ENCODE data around the gene RRP9.

DNA sequence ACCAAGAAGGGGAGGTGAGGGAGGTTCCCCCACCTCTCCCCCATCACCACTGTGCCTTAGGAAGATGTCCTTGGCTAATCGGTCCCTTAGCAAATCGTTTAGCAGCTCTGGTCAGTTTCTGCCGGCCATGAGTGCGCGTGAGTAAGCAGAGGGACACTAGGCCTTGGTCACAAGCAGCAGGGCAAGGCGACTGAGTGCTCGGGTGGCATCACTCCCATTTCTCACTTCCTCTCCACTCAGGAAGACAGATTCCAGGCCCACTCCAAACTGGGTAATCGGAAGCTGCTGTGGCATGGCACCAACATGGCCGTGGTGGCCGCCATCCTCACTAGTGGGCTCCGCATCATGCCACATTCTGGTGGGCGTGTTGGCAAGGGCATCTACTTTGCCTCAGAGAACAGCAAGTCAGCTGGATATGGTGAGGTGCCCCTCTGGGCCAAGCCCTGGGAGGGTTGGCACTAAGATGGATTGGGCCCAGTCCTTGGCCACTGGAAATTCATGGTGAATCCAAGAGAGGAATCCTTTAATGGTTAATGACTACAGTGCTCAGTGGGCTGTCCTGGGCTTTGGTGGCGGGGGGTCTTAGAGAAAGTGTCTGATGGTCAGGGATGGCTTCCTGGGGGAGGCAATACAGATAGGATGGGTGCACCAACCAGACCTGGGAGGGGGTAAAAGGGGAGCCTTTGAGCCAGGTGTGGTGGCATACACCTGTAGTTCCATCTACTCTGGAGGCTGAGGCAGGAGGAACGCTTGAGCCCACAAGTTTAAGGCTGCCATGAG is 4.4 kb upstream of the RRP9 start:
- TF ChIP-seq POLR2AphosphoS5 (IDR thresholded peaks at IDR 0.05; ENCODE audit: insufficient read depth in 1 of 2, low read depth in 1 of 2), result no peak
- TF ChIP-seq CTCF (IDR thresholded peaks at IDR 0.05), result no peak
- no peak for TF ChIP-seq POLR2A (IDR thresholded peaks at IDR 0.05)
